Activated CD8-positive, alpha-beta T cell treated with anti-CD3 and anti-CD28 coated beads for 36 hours (primary cell): ENCODE measurements around the gene BPIFB2. TPM values are rescaled to one million over a fixed set of nuclear protein-coding genes. Genes with fewer than 3 reads are reported as not detected.

ENCODE experiments used
- ATAC-seq: fragments of 200-7000 bp; cut with Tn5 transposase; one replicate; pipeline ENCODE4 v1.10.0; 2021; ENCODE audit warnings: mild to moderate bottlenecking, moderate library complexity
- CTCF ChIA-PET: fragments of 350-600 bp; sonication (Branson Sonifier 250); formaldehyde crosslinking; loops from one replicate; lab custom pipeline; 2021; ENCODE audit warnings: antibody characterized with exemption; lab: Charles Lee
- POLR2A ChIA-PET: fragments of 350-600 bp; sonication (Branson Sonifier 250); formaldehyde crosslinking; loops from one replicate; lab custom pipeline; 2021; ENCODE audit warnings: antibody characterized with exemption; lab: Charles Lee
- DNase-seq: peaks from one replicate; pipeline ENCODE4 v3.0.0-alpha.2; 2020
- H3K27ac Mint-ChIP-seq: one replicate; pipeline ENCODE4 v1.8.0; 2021; ENCODE audit warnings: mild to moderate bottlenecking, mixed read lengths
- H3K27me3 Mint-ChIP-seq: one replicate; pipeline ENCODE4 v1.8.0; 2021; ENCODE audit warnings: mixed read lengths
- H3K36me3 Mint-ChIP-seq: one replicate; pipeline ENCODE4 v1.8.0; 2021; ENCODE audit warnings: low read depth, mixed read lengths
- H3K4me1 Mint-ChIP-seq: one replicate; pipeline ENCODE4 v1.8.0; 2021; ENCODE audit warnings: low read depth, mixed read lengths
- H3K4me3 Mint-ChIP-seq: one replicate; pipeline ENCODE4 v1.8.0; 2021; ENCODE audit warnings: mild to moderate bottlenecking, moderate library complexity, mixed read lengths
- H3K9me3 Mint-ChIP-seq: one replicate; pipeline ENCODE4 v1.8.0; 2021; ENCODE audit warnings: mixed read lengths
- intact Hi-C: fragments of 100-400 bp; cut with micrococcal nuclease; formaldehyde crosslinking; loops from one replicate; pipeline ENCODE4 v1.10.0; 2022
- total RNA-seq, 2 experiments: library from RNA; stranded (reverse); gene quantifications; one replicate each; pipeline ENCODE4 v1.2.3, GENCODE V29; 2021
- TF ChIP-seq, protein P1 (sequence below): fragments of 200-600 bp; IDR thresholded peaks from one replicate; pipeline ENCODE4 v1.8.0; 2022; ENCODE audit warnings: antibody characterized with exemption, mild to moderate bottlenecking

BPIFB2 gene
- total RNA-seq, 2 experiments from 2014 or later = not detected

DNA sequence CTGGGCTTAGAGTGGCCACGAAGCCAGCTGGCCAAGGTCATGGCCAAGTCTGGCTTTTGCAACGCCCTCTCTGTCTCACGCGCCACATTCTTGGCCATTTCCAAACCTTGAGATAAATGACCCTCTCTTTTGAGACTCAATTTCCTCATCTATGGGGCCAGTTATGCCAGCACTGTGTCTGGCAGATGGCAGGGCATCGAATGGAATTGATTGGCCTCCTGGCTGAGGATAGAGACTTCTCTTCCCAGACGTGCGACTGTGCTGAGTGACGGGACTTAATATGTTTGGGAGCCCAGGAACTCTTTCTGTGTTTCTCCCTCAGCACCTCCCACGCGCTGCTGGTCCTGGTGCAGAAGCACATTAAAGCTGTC, 7.6 kb downstream of the BPIFB2 start:
- ChIA-PET POLR2A (no interaction called here), CTCF (interaction anchor here (0.9 to 1.9 kb wide), 2 partner anchors 10 to 114 kb away, joined by 3 to 5 read pairs; no protein-coding TSS in a partner anchor)
- no peak for DNase-seq
- no peaks in the 10 kb centered on the region for H3K4me1 Mint-ChIP-seq
- no peaks in the 10 kb centered on the region for H3K27me3 Mint-ChIP-seq
- H3K27ac Mint-ChIP-seq = no peak overlapping the region
- no peaks in the 10 kb centered on the region for H3K36me3 Mint-ChIP-seq
- H3K9me3 Mint-ChIP-seq = no peaks in the 10 kb centered on the region
- ATAC-seq = no peak
- TF ChIP-seq, protein P1, sequence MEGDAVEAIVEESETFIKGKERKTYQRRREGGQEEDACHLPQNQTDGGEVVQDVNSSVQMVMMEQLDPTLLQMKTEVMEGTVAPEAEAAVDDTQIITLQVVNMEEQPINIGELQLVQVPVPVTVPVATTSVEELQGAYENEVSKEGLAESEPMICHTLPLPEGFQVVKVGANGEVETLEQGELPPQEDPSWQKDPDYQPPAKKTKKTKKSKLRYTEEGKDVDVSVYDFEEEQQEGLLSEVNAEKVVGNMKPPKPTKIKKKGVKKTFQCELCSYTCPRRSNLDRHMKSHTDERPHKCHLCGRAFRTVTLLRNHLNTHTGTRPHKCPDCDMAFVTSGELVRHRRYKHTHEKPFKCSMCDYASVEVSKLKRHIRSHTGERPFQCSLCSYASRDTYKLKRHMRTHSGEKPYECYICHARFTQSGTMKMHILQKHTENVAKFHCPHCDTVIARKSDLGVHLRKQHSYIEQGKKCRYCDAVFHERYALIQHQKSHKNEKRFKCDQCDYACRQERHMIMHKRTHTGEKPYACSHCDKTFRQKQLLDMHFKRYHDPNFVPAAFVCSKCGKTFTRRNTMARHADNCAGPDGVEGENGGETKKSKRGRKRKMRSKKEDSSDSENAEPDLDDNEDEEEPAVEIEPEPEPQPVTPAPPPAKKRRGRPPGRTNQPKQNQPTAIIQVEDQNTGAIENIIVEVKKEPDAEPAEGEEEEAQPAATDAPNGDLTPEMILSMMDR = no peak
- no peak overlapping the region for H3K4me3 Mint-ChIP-seq
- intact Hi-C loops = no loop called here

DNA sequence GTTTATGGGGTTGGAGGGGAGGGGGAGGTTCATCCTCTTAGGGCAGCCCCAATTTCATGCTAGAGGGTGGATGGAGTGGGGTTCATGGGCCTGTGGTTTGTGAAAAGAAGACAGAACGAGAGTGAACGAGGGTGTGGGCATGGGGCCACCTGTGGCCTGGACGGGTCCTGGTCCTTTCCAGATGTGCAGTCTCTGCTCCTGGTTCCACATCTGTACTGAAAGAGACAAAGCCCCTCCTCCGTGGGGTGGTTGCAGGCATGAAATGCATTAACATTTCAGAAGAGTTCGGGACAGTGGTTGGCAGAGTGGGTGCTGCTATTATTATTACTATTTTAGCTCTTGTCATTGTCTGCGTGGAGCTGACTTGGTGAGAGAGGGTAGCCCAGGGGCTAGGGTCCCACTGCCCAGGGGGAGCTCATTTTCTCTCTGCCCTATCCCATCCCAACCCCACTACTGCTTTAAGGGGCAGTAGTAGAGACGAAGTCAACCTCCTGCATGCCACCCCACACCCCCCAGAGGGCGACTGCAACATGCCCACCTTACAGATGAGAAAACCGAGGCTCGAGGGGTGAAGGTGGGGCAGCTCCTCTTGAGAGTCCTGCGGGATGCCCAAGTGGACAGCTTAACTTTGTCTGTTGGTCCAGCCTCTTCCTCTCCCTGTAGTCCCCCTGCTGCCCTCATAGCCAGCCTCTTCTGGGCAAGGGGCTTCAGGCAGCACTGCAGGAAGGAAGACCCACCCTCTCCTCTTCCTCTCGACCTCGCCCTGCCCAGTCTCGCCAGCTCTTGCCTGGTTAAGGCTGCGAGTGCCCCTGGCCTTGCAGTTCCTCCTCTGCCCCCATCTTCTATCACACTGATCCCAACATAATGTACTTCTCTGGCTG, 8.4 kb downstream of the BPIFB2 start:
- intact Hi-C loops = no loop called here
- DNase-seq (no peak), ATAC-seq (no peak)
- Mint-ChIP-seq H3K4me1 (no peaks in the 10 kb centered on the region), H3K4me3 (no peak overlapping the region), H3K36me3 (no peaks in the 10 kb centered on the region), H3K27ac (no peak overlapping the region), H3K27me3 (no peaks in the 10 kb centered on the region), H3K9me3 (no peaks in the 10 kb centered on the region)
- ChIA-PET POLR2A (no interaction called here), CTCF (no interaction called here)
- TF ChIP-seq, protein P1 = no peak

GRCh38 chr20:33016581-33017109, 9.1 kb downstream of the BPIFB2 start:
- Mint-ChIP-seq H3K27ac (no peak overlapping the region), H3K27me3 (no peaks in the 10 kb centered on the region), H3K36me3 (no peaks in the 10 kb centered on the region), H3K4me3 (no peak overlapping the region), H3K9me3 (no peaks in the 10 kb centered on the region), H3K4me1 (no peaks in the 10 kb centered on the region)
- intact Hi-C loops = no loop called here
- ATAC-seq (no peak), DNase-seq (no peak)
- POLR2A ChIA-PET = no interaction called here
- TF ChIP-seq, protein P1 = no peak
- CTCF ChIA-PET = no interaction called here

DNA sequence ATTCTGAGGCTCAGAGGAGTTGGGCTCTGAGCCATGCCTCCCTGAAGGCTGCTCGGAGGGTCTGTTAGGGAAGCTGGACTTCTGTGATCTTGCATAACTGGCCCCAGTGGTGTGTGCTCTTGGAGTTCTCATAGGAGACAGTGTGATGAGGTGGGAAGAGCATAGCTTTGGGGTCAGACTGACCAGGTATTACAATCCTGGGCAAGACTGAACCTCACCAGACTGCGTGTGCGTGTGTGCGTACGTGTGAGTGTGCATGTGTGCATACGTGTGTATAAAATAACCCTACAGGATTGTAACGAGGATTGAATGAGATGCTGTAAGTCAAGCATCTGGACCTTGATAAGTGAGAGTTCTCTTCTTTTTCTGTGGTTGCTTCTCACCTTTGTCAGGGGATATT, 10.0 kb downstream of the BPIFB2 start:
- CTCF ChIA-PET = interaction anchor here (1.0 to 1.1 kb wide), 2 partner anchors 13 to 72 kb away, joined by 3 read pairs; partner anchors contain the start of gene SUN5
- intact Hi-C loops = no loop called here
- H3K36me3 Mint-ChIP-seq = no peaks in the 10 kb centered on the region
- no peaks in the 10 kb centered on the region for H3K9me3 Mint-ChIP-seq
- no peaks in the 10 kb centered on the region for H3K27me3 Mint-ChIP-seq
- POLR2A ChIA-PET = no interaction called here
- DNase-seq (no peak), ATAC-seq (no peak)
- no peak overlapping the region for H3K4me3 Mint-ChIP-seq
- TF ChIP-seq, protein P1 = no peak
- no peaks in the 10 kb centered on the region for H3K4me1 Mint-ChIP-seq
- H3K27ac Mint-ChIP-seq = no peak overlapping the region
